Measurements from ENCODE around the gene ARID1B. TPM values are rescaled to one million over a fixed set of nuclear protein-coding genes. Genes with fewer than 3 reads are reported as not detected.

The ARID1B gene
- total RNA-seq, 1 experiment from 2014 or later, result 24.2 TPM

DNA sequence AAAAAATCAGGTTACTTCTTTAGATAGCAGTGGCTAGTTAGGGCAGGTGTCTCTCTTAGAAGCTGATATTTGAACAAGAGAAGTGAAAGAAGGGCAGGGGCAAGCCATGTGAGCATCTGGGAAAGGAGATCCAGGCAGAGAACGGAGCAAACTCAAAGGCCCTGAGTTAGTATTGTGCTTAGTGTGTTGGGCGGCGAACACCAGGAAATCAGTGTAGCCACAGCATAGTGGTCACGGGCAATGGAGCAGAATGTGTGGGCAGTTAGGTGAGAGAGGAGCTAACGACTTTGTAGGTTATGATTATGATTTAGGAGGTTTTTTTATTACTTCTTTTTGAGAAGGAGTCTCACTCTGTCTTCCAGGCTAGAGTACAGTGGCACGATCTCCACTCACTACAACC, 316.9 kb downstream of the ARID1B start:
- Histone ChIP-seq H3K4me1 (ENCODE audit: insufficient read depth, low read length) (no peaks in the 10 kb centered on the region), H3K27me3 (ENCODE audit: low read length) (no peaks in the 10 kb centered on the region), H2AFZ (ENCODE audit: low read length) (no peak overlapping the region), H3K9me2 (replicated peaks; ENCODE audit: low read length) (no peaks in the 10 kb centered on the region), H3K36me3 (ENCODE audit: low read depth, low read length) (no peaks in the 10 kb centered on the region), H3K9ac (ENCODE audit: low read length) (no peak overlapping the region), H4K20me1 (ENCODE audit: low read length) (no peaks in the 10 kb centered on the region), H3K4me2 (ENCODE audit: low read length) (no peak overlapping the region), H3K27ac (ENCODE audit: low read length) (no peak overlapping the region), H3K79me2 (ENCODE audit: low read length) (no peaks in the 10 kb centered on the region), H3F3A (ENCODE audit: low read length, unreplicated experiment) (no peaks in the 10 kb centered on the region), H3K4me3 (ENCODE audit: low read length) (no peak overlapping the region), H3K9me3 (ENCODE audit: low read length) (no peaks in the 10 kb centered on the region)
- no TSS peak for BruUV-seq (replicated peaks)
- intact Hi-C loops (cut with micrococcal nuclease), result no loop called here
- POLR2A ChIA-PET (ENCODE audit: unreplicated experiment), result no interaction called here
- DNase-seq, result no peak
- TF ChIP-seq, protein P1, sequence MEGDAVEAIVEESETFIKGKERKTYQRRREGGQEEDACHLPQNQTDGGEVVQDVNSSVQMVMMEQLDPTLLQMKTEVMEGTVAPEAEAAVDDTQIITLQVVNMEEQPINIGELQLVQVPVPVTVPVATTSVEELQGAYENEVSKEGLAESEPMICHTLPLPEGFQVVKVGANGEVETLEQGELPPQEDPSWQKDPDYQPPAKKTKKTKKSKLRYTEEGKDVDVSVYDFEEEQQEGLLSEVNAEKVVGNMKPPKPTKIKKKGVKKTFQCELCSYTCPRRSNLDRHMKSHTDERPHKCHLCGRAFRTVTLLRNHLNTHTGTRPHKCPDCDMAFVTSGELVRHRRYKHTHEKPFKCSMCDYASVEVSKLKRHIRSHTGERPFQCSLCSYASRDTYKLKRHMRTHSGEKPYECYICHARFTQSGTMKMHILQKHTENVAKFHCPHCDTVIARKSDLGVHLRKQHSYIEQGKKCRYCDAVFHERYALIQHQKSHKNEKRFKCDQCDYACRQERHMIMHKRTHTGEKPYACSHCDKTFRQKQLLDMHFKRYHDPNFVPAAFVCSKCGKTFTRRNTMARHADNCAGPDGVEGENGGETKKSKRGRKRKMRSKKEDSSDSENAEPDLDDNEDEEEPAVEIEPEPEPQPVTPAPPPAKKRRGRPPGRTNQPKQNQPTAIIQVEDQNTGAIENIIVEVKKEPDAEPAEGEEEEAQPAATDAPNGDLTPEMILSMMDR (conservative IDR thresholded peaks at IDR 0.05; ENCODE audit: low read depth, low read length), result no peak
- TF ChIP-seq EZH2 (IDR thresholded peaks at IDR 0.05; ENCODE audit: low read length, unreplicated experiment) (no peak), EZH2phosphoT487 (IDR thresholded peaks at IDR 0.05; ENCODE audit: borderline replicate concordance, low read length) (no peak)
- CTCF ChIA-PET, result no interaction called here
- no peak for ATAC-seq

DNA sequence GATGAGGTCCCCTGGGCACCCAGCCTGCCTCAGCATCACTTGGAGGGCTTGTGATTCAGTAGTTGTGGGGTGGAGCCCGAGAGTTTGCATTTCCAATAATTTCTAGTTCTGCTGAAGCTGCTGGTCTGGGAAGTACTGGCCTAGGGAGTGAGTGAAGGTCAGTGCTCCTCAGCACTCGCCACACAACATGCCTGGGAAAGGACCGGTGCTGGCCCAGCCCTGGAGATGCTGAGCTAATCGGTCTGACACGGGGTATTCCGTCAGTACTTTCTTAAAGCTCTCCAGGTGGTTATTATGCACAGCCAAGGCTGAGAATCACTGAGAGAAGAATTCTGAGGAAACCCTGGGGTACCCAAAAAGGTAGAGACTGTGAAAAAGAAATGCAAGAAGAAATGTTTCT, 317.9 kb downstream of the ARID1B start:
- H3K9me2 ChIP-seq (replicated peaks; ENCODE audit: low read length), result no peaks in the 10 kb centered on the region
- ATAC-seq (no peak), DNase-seq (no peak)
- no peaks in the 10 kb centered on the region for H4K20me1 ChIP-seq (ENCODE audit: low read length)
- no peak for TF ChIP-seq EZH2 (IDR thresholded peaks at IDR 0.05; ENCODE audit: low read length, unreplicated experiment)
- TF ChIP-seq, protein P1 (conservative IDR thresholded peaks at IDR 0.05; ENCODE audit: low read depth, low read length), result no peak
- no peak for TF ChIP-seq EZH2phosphoT487 (IDR thresholded peaks at IDR 0.05; ENCODE audit: borderline replicate concordance, low read length)
- ChIA-PET POLR2A (ENCODE audit: unreplicated experiment) (no interaction called here), CTCF (no interaction called here)
- no peak overlapping the region for H2AFZ ChIP-seq (ENCODE audit: low read length)
- H3K79me2 ChIP-seq (ENCODE audit: low read length), result no peaks in the 10 kb centered on the region
- H3K4me3 ChIP-seq (ENCODE audit: low read length), result no peak overlapping the region
- H3K4me2 ChIP-seq (ENCODE audit: low read length), result no peak overlapping the region
- no peaks in the 10 kb centered on the region for H3K4me1 ChIP-seq (ENCODE audit: insufficient read depth, low read length)
- BruUV-seq (replicated peaks), result no TSS peak
- H3K36me3 ChIP-seq (ENCODE audit: low read depth, low read length), result no peaks in the 10 kb centered on the region
- H3K9me3 ChIP-seq (ENCODE audit: low read length), result no peaks in the 10 kb centered on the region
- H3K27me3 ChIP-seq (ENCODE audit: low read length), result no peaks in the 10 kb centered on the region
- H3K9ac ChIP-seq (ENCODE audit: low read length), result no peak overlapping the region
- no peaks in the 10 kb centered on the region for H3F3A ChIP-seq (ENCODE audit: low read length, unreplicated experiment)
- no peak overlapping the region for H3K27ac ChIP-seq (ENCODE audit: low read length)
- intact Hi-C loops (cut with micrococcal nuclease), result no loop called here

DNA sequence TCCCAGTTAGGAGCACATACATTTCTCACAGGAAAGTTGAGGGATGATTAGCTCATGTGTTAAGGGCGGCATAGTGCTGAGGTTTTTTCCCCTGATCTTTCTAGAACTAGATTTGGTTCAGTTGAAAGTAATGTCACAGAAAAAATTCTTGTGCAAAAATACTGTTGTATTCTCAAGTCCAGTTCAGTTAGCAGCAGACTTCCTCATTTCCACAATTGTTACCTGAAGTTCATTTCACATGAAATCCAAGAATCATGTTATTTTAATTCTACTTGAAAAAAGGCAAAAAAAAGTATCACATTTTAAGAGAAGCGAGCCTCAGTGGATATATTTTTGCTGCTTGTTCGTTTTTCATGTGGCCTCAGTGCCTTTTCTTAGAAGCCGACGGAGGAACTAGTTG, 318.4 kb downstream of the ARID1B start:
- H2AFZ ChIP-seq (ENCODE audit: low read length), result no peak overlapping the region
- POLR2A ChIA-PET (ENCODE audit: unreplicated experiment), result no interaction called here
- no peaks in the 10 kb centered on the region for H4K20me1 ChIP-seq (ENCODE audit: low read length)
- intact Hi-C loops (cut with micrococcal nuclease), result no loop called here
- no peak overlapping the region for H3K4me2 ChIP-seq (ENCODE audit: low read length)
- DNase-seq, result no peak
- no peaks in the 10 kb centered on the region for H3K4me1 ChIP-seq (ENCODE audit: insufficient read depth, low read length)
- CTCF ChIA-PET, result no interaction called here
- BruUV-seq (replicated peaks), result no TSS peak
- H3K9ac ChIP-seq (ENCODE audit: low read length), result no peak overlapping the region
- no peak overlapping the region for H3K27ac ChIP-seq (ENCODE audit: low read length)
- ATAC-seq, result no peak
- H3F3A ChIP-seq (ENCODE audit: low read length, unreplicated experiment), result no peaks in the 10 kb centered on the region
- no peak overlapping the region for H3K4me3 ChIP-seq (ENCODE audit: low read length)
- H3K79me2 ChIP-seq (ENCODE audit: low read length), result no peaks in the 10 kb centered on the region
- H3K27me3 ChIP-seq (ENCODE audit: low read length), result no peaks in the 10 kb centered on the region
- H3K9me3 ChIP-seq (ENCODE audit: low read length), result no peaks in the 10 kb centered on the region
- H3K9me2 ChIP-seq (replicated peaks; ENCODE audit: low read length), result no peaks in the 10 kb centered on the region
- H3K36me3 ChIP-seq (ENCODE audit: low read depth, low read length), result no peaks in the 10 kb centered on the region
- TF ChIP-seq EZH2 (IDR thresholded peaks at IDR 0.05; ENCODE audit: low read length, unreplicated experiment) (no peak), EZH2phosphoT487 (IDR thresholded peaks at IDR 0.05; ENCODE audit: borderline replicate concordance, low read length) (no peak)
- TF ChIP-seq, protein P1 (conservative IDR thresholded peaks at IDR 0.05; ENCODE audit: low read depth, low read length), result no peak
